H1 (cell line): ENCODE results near the gene RHBDF1. TPM values are rescaled to one million over a fixed set of nuclear protein-coding genes. Genes with fewer than 3 reads are reported as not detected.

Experiments used
- CTCF ChIA-PET: fragments of 300-600 bp; sonication (Branson Sonifier 250); formaldehyde crosslinking; loops from one replicate; lab custom pipeline; 2021; ENCODE audit not compliant: partially characterized antibody; lab: Charles Lee
- POLR2A ChIA-PET: fragments of 300-600 bp; sonication (Branson Sonifier 250); formaldehyde crosslinking; loops from one replicate; lab custom pipeline; 2021; ENCODE audit warnings: inconsistent platforms; ENCODE audit not compliant: partially characterized antibody; lab: Charles Lee
- DNase-seq, 2 experiments: peaks; one replicate each; pipeline versions ENCODE4 v3.0.0 to v3.0.0-alpha.2; 2010 to 2022; ENCODE audit warnings: low spot score in 2 of 2, low read depth in 1 of 2, mixed read lengths in 1 of 2
- FAIRE-seq: peaks from 2 replicates; lab custom pipeline; 2011; peaks lifted over from hg19 to GRCh38; lab: Jason Lieb, UNC
- H2AFZ ChIP-seq: 2 replicates; pipeline ENCODE4 v1.8.1; 2012; ENCODE audit warnings: low read length, inconsistent platforms
- H2AK5ac ChIP-seq: 2 replicates; pipeline ENCODE4 v1.6.1; 2013; ENCODE audit warnings: low read depth, low read length
- H2BK120ac ChIP-seq: replicated peaks from 2 replicates; pipeline ENCODE3; 2013; ENCODE audit warnings: low read depth, low read length, inconsistent platforms
- H2BK12ac ChIP-seq: 2 replicates; pipeline ENCODE4 v1.6.1; 2013; ENCODE audit warnings: low read depth, low read length
- H2BK15ac ChIP-seq: 2 replicates; pipeline ENCODE4 v1.6.1; 2013; ENCODE audit warnings: low read length
- H2BK20ac ChIP-seq: 2 replicates; pipeline ENCODE4 v1.6.1; 2013; ENCODE audit warnings: low read length
- H2BK5ac ChIP-seq: 2 replicates; pipeline ENCODE4 v1.6.1; 2013; ENCODE audit warnings: low read depth, low read length
- H3K14ac ChIP-seq: 2 replicates; pipeline ENCODE4 v1.6.1; 2013; ENCODE audit warnings: inconsistent platforms; ENCODE audit not compliant: insufficient read length
- H3K18ac ChIP-seq: 2 replicates; pipeline ENCODE4 v1.6.1; 2013; ENCODE audit warnings: low read length; ENCODE audit errors: extremely low read depth
- H3K23ac ChIP-seq: 2 replicates; pipeline ENCODE4 v1.6.1; 2013; ENCODE audit warnings: inconsistent platforms; ENCODE audit not compliant: insufficient read length
- H3K23me2 ChIP-seq: 2 replicates; pipeline ENCODE4 v1.6.1; 2013; ENCODE audit warnings: low read depth, low read length
- H3K27ac ChIP-seq: 2 replicates; pipeline ENCODE4 v1.6.1; 2011; ENCODE audit warnings: low read depth, low read length, inconsistent platforms
- H3K27me3 ChIP-seq, 4 experiments: replicated peaks in 1 of 4; 1 replicate in 1 of 4; 2 replicates in 3 of 4; pipeline versions ENCODE4 v1.6.1 to v1.8.1; 2011 to 2013; ENCODE audit warnings: low read length in 3 of 4, mild to moderate bottlenecking in 3 of 4, inconsistent platforms in 2 of 4, mixed read lengths in 2 of 4, moderate library complexity in 1 of 4; ENCODE audit not compliant: control insufficient read depth in 3 of 4, insufficient read depth in 3 of 4; ENCODE audit errors: extremely low read depth in 1 of 4
- H3K36me3 ChIP-seq, 4 experiments: 2 replicates each; pipeline versions ENCODE4 v1.6.1 to v1.8.1; 2011 to 2013; ENCODE audit warnings: mild to moderate bottlenecking in 4 of 4, low read length in 3 of 4, moderate library complexity in 2 of 4, control low read depth in 1 of 4, inconsistent platforms in 1 of 4; ENCODE audit not compliant: insufficient read depth in 4 of 4, control insufficient read depth in 2 of 4
- H3K4ac ChIP-seq: replicated peaks from 2 replicates; pipeline ENCODE3; 2013; ENCODE audit warnings: low read length, low read depth, mixed read lengths, inconsistent platforms; ENCODE audit not compliant: insufficient read length
- H3K4me1 ChIP-seq, 4 experiments: replicated peaks in 1 of 4; 1 replicate in 1 of 4; 2 replicates in 3 of 4; pipeline versions ENCODE4 v1.6.1 to v1.8.1; 2011 to 2013; ENCODE audit warnings: low read length in 3 of 4, inconsistent platforms in 2 of 4, mixed read lengths in 1 of 4; ENCODE audit not compliant: insufficient read depth in 4 of 4, control insufficient read depth in 3 of 4
- H3K4me2 ChIP-seq, 2 experiments: 2 replicates each; pipeline versions ENCODE4 v1.6.1 to v1.8.1; 2011 to 2013; ENCODE audit warnings: low read depth in 2 of 2, low read length in 2 of 2, control low read depth in 1 of 2, inconsistent platforms in 1 of 2, mild to moderate bottlenecking in 1 of 2; ENCODE audit not compliant: insufficient read depth in 1 of 2
- H3K4me3 ChIP-seq, 4 experiments: fragments of 200-600, 300-600 bp in 1 of 4; sonication (generic), shearing (Covaris generic), sonication (Bioruptor Twin) in 1 of 4; 2 replicates each; pipeline versions ENCODE4 v1.5.1 to v1.8.1; 2011 to 2016; ENCODE audit warnings: low read length in 4 of 4, low read depth in 3 of 4, control low read depth in 2 of 4, inconsistent platforms in 2 of 4, mild to moderate bottlenecking in 2 of 4, mixed read lengths in 1 of 4, moderate library complexity in 1 of 4; ENCODE audit not compliant: insufficient read depth in 2 of 4; ENCODE audit errors: extremely low read depth in 1 of 4
- H3K56ac ChIP-seq: replicated peaks from 2 replicates; pipeline ENCODE3; 2013; ENCODE audit warnings: low read depth, mild to moderate bottlenecking, mixed read lengths, low read length, inconsistent platforms; ENCODE audit not compliant: insufficient read length
- H3K79me1 ChIP-seq: 2 replicates; pipeline ENCODE4 v1.6.1; 2013; ENCODE audit warnings: low read depth, low read length, control low read depth
- H3K79me2 ChIP-seq, 2 experiments: 2 replicates each; pipeline versions ENCODE4 v1.6.1 to v1.8.1; 2012 to 2013; ENCODE audit warnings: low read length in 2 of 2, mild to moderate bottlenecking in 2 of 2, inconsistent platforms in 1 of 2; ENCODE audit not compliant: insufficient read depth in 2 of 2, control insufficient read depth in 1 of 2
- H3K9ac ChIP-seq, 4 experiments: replicated peaks in 1 of 4; 1 replicate in 1 of 4; 2 replicates in 3 of 4; pipeline versions ENCODE4 v1.6.1 to v1.8.1; 2011 to 2013; ENCODE audit warnings: low read depth in 3 of 4, low read length in 3 of 4, control low read depth in 2 of 4, mild to moderate bottlenecking in 2 of 4, moderate library complexity in 2 of 4, inconsistent platforms in 1 of 4; ENCODE audit errors: extremely low read depth in 1 of 4
- H3K9me3 ChIP-seq, 2 experiments: 2 replicates each; pipeline versions ENCODE4 v1.6.1 to v1.8.1; 2012 to 2013; ENCODE audit warnings: mild to moderate bottlenecking in 2 of 2, moderate library complexity in 2 of 2, control low read depth in 1 of 2, inconsistent platforms in 1 of 2, low read depth in 1 of 2, low read length in 1 of 2, mixed read lengths in 1 of 2; ENCODE audit not compliant: insufficient read depth in 2 of 2
- H4K20me1 ChIP-seq, 2 experiments: replicated peaks in 1 of 2; 2 replicates each; pipeline versions ENCODE3 to v1.8.1; 2011 to 2013; ENCODE audit warnings: inconsistent platforms in 2 of 2, low read length in 2 of 2, mild to moderate bottlenecking in 1 of 2; ENCODE audit not compliant: insufficient read depth in 2 of 2, control insufficient read depth in 1 of 2
- H4K5ac ChIP-seq: 2 replicates; pipeline ENCODE4 v1.6.1; 2013; ENCODE audit warnings: low read length, low read depth, mixed read lengths, inconsistent platforms; ENCODE audit not compliant: insufficient read length
- H4K8ac ChIP-seq: 2 replicates; pipeline ENCODE4 v1.8.0; 2013; ENCODE audit warnings: mild to moderate bottlenecking, moderate library complexity, low read length, inconsistent platforms; ENCODE audit not compliant: insufficient read depth; ENCODE audit errors: extremely low read depth
- H4K91ac ChIP-seq: replicated peaks from 2 replicates; pipeline ENCODE3; 2013; ENCODE audit warnings: low read length, mixed read lengths, inconsistent platforms; ENCODE audit not compliant: insufficient read length
- CREB1 ChIP-seq: IDR thresholded peaks from 2 replicates; pipeline ENCODE4 v1.6.1; 2012; ENCODE audit warnings: inconsistent platforms
- GTF2F1 ChIP-seq: IDR thresholded peaks from 2 replicates; pipeline ENCODE4 v1.6.1; 2012; ENCODE audit warnings: low read depth, low read length, improper control_type of control experiment, borderline replicate concordance
- NRF1 ChIP-seq: IDR thresholded peaks from 2 replicates; pipeline ENCODE4 v1.6.1; 2011; ENCODE audit warnings: mild to moderate bottlenecking, low read depth, low read length, improper control_type of control experiment
- PHF8 ChIP-seq: fragments of 200-600 bp; sonication (generic); conservative IDR thresholded peaks from 2 replicates; pipeline ENCODE4 v1.7.1; 2012; ENCODE audit warnings: low read depth, mild to moderate bottlenecking, inconsistent platforms, low read length, moderate library complexity
- SP2 ChIP-seq: IDR thresholded peaks from 2 replicates; pipeline ENCODE4 v1.6.1; 2012; ENCODE audit warnings: mild to moderate bottlenecking, low read length, inconsistent platforms
- SP4 ChIP-seq: IDR thresholded peaks from 2 replicates; pipeline ENCODE4 v1.6.1; 2012; ENCODE audit warnings: low read length, inconsistent platforms
- WGBS, 2 experiments: shearing (Covaris generic) in 1 of 2; methylation state at CpG; one replicate each; pipeline versions ENCODE4 v1.1.6 to v1.1.7; 2013 to 2015; ENCODE audit warnings: low lambda C conversion rate in 2 of 2, mixed read lengths in 2 of 2, inconsistent platforms in 1 of 2, low coverage in 1 of 2, missing lambda C conversion rate in 1 of 2; ENCODE audit not compliant: insufficient replicate concordance in 2 of 2, insufficient coverage in 1 of 2, insufficient read length in 1 of 2; ENCODE audit errors: extremely low coverage in 1 of 2, missing lambda C conversion rate in 1 of 2; 5-methylcytosine and 5-hydroxymethylcytosine counted together
- polyA plus RNA-seq, 7 experiments: library from polyadenylated mRNA; depleted of rRNA in 3 of 7; stranded (reverse) in 5 of 7; unstranded in 2 of 7; fragments of >200 nt in 5 of 7; fragments of 200-250 nt in 2 of 7; gene quantifications; 1 replicate in 5 of 7; 2 replicates in 1 of 7; 4 replicates in 1 of 7; pipeline versions ENCODE4 v1.2.1 to v1.2.3, GENCODE V29; 2011 to 2013; ENCODE audit warnings: missing spikeins in 2 of 7, mixed read lengths in 2 of 7
- total RNA-seq: library from RNA; stranded (reverse); fragmentation: NEBNext Ultra II Directional; extraction: Animal tissue kit (Norgen Biotek cat#: 25700); gene quantifications from 2 replicates; pipeline ENCODE4 v1.2.1, GENCODE V29; 2021

Gene RHBDF1
- total and polyA plus RNA-seq, 2 of the 8 experiments (the other 6 are each of a cell fraction or from before 2014, with no cell fraction given), result 37.4 to 51.6 TPM

DNA sequence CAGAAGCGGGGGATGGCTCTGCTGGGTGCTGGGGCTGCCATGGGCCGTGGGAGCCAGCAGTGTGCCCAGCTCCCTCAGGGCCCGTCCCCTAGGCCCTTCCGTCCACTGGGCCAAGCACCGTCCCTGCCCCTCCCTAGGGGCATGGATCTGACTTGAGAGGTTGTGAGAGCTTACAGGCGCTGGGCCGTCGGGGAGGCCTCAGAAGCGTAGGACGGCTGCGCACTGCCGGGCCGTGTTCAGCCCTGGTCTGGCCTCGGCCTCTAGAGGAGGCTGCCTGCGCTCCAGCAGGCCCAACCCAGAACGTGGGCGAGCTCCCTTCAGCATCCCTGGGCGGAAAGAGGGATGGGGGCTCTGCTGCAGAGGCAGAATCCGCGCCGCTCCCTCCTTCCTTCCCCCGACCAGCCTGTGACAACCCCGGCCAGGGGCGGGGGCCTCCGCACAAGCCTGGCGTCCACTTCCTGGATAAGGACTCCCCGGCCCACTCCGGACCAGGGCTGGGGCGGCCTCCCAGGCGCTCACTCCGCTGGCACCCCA lies 4.9 kb upstream of the RHBDF1 start:
- Histone ChIP-seq H3K27me3 (peaks cover 0 to 4% (median 3%) of the 10 kb centered on the region in 4 experiments; a peak in 3 of 7 replicates), H2AK5ac (peak overlapping the region; percentile 58; the same call in 1 of the 2 replicates), H3K56ac (peak overlapping the region; percentile 33), H3K9me3 (no peaks in the 10 kb centered on the region), H2BK15ac (peak overlapping the region; percentile 53; the same call in 1 of the 2 replicates), H4K8ac (peak overlapping the region; percentile 80; the same call in 1 of the 2 replicates), H4K20me1 (peaks cover 0 to 5% of the 10 kb centered on the region in 2 experiments), H3K27ac (no peak overlapping the region), H3K23me2 (peaks cover 20% of the 10 kb centered on the region; the same call in 1 of the 2 replicates), H2BK5ac (peak overlapping the region; percentile 66; the same call in 1 of the 2 replicates), H3K9ac (peak overlapping the region in 2 of 4 experiments; percentile 13 to 20; a peak in 2 of 7 replicates), H4K5ac (peak overlapping the region; percentile 19), H2BK120ac (no peak overlapping the region), H4K91ac (peak overlapping the region; percentile 61), H3K36me3 (peaks cover 0 to 2% (median 0%) of the 10 kb centered on the region in 4 experiments; a peak in 1 of 8 replicates), H3K4ac (peak overlapping the region; percentile 19), H3K23ac (no peak overlapping the region), H3K4me1 (peaks cover 6 to 59% (median 44%) of the 10 kb centered on the region in 4 experiments), H3K18ac (peak overlapping the region; percentile 44), H3K14ac (no peak overlapping the region), H3K4me2 (peak overlapping the region; percentile 92 to 95), H3K79me2 (no peaks in the 10 kb centered on the region), H3K4me3 (peak overlapping the region; percentile 54 to 78 (median 68); a peak in 7 of 8 replicates), H2BK12ac (peak overlapping the region; percentile 87; the same call in 1 of the 2 replicates), H3K79me1 (no peaks in the 10 kb centered on the region), H2BK20ac (no peak overlapping the region), H2AFZ (no peak overlapping the region)
- POLR2A ChIA-PET, result interaction anchor here (0.5 to 3.2 kb wide), 11 partner anchors 9 to 325 kb away, joined by 3 to 19 read pairs (median 3); no protein-coding TSS in a partner anchor
- 42% methylated on average over 15 of the region's 31 CpGs; no CpG with 5 or more reads in 1 of the 2 experiments for WGBS, 2 experiments
- FAIRE-seq, result no peak
- peak in 1 of 2 experiments; percentile 78 for DNase-seq
- CTCF ChIA-PET, result interaction anchor here (0.7 to 25.7 kb wide), 6 partner anchors 8 to 105 kb away, joined by 3 to 856 read pairs (median 4); partner anchors contain the start of gene RHBDF1
- TF ChIP-seq PHF8 (no peak; the same call in 1 of the 2 replicates), SP2 (no peak), CREB1 (no peak), SP4 (no peak), NRF1 (no peak), GTF2F1 (no peak)
